PC-3 (cell line): ENCODE data around the gene AMER3.

Experiments used
- EZH2 ChIP-seq: fragments of 300-600 bp; sonication (generic); IDR thresholded peaks from one replicate; pipeline ENCODE4 v1.6.1; 2017; ENCODE audit warnings: antibody characterized with exemption, mild to moderate bottlenecking, low read length; ENCODE audit not compliant: unreplicated experiment
- TF ChIP-seq, protein P1 (sequence below): fragments of 300-600 bp; sonication (generic); conservative IDR thresholded peaks from 2 replicates; pipeline ENCODE4 v1.5.1; 2017; ENCODE audit warnings: antibody characterized with exemption, low read depth, mild to moderate bottlenecking, low read length

DNA sequence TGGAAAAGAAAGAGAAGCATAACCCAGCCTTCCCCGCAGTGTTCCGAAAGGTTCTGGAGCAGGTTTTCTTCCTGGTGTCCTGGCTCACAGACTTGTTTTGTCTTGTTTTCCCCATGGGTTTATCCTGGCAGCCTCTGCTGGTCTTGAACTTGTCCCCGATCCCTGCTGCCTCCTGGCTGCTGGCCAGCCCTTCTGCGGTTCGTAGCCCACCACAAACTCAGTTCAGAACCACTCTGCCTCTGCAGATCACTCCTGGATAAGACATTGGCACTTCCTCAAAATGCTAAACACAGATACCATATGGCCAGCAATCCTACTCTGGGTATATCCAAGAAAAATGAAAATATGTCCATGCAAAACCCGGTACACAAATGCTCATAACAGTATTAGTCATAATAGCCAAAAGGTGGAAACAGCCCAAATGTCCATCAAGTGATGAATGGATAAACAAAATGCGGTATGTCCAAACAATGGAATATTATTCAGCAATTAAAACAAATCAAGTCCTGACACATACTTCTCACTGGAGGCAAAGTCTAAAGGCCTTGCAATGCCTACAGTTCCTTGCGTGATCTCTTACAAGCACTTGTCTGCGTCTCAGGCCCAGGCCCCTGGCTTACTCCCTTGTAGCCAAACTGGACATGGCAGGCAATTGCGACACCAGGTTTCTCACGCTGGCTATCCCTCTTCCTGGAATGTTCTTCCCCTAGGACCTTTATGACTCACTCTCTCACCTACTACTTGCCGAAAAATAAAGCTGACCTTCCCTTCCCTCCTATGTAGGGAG lies 53.3 kb downstream of the AMER3 start:
- TF ChIP-seq, protein P1, sequence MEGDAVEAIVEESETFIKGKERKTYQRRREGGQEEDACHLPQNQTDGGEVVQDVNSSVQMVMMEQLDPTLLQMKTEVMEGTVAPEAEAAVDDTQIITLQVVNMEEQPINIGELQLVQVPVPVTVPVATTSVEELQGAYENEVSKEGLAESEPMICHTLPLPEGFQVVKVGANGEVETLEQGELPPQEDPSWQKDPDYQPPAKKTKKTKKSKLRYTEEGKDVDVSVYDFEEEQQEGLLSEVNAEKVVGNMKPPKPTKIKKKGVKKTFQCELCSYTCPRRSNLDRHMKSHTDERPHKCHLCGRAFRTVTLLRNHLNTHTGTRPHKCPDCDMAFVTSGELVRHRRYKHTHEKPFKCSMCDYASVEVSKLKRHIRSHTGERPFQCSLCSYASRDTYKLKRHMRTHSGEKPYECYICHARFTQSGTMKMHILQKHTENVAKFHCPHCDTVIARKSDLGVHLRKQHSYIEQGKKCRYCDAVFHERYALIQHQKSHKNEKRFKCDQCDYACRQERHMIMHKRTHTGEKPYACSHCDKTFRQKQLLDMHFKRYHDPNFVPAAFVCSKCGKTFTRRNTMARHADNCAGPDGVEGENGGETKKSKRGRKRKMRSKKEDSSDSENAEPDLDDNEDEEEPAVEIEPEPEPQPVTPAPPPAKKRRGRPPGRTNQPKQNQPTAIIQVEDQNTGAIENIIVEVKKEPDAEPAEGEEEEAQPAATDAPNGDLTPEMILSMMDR = no peak
- TF ChIP-seq EZH2 = no peak
